Measurements from ENCODE around the gene SPPL3. TPM values are rescaled to one million over a fixed set of nuclear protein-coding genes. Genes with fewer than 3 reads are reported as not detected.

Gene SPPL3
- total and polyA plus RNA-seq, 2 donors from 2014 or later = 23.8 to 51.9 TPM

DNA sequence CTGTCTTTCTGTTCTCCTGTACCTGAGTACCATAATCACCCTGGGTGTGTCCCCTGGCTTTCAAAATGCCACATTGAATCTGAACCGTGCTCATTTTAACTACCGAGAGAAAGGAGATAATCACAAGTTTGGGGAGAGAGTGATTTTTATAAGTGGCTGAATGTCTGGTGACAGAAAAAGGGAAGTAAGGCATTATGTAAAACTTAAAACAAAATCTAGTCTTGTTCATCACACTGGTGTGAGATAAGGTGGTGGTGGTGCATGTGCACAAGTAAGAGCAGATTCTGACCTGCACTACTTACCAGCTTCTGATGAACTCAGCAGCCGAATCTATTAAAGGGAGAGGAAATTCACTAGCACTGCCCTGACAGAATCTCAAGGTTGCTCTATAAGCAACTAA, 56.3 kb downstream of the SPPL3 start:
- Histone ChIP-seq H3K27me3 (ENCODE audit: control insufficient read depth, insufficient read depth, low read length) (no peaks in the 10 kb centered on the region), H3K9me3 (ENCODE audit: control insufficient read depth in 2 of 3, insufficient read depth in 1 of 3, low read length in 3 of 3) (no peaks in the 10 kb centered on the region), H3K27ac (ENCODE audit: low read depth in 2 of 2, low read length in 2 of 2) (peak overlapping the region in 1 of 2 donors; percentile 27), H3K4me3 (ENCODE audit: low read length in 3 of 3) (no peak overlapping the region), H3K4me1 (ENCODE audit: control insufficient read depth in 2 of 3, insufficient read depth in 2 of 3, low read depth in 1 of 3, low read length in 3 of 3) (peaks cover 0 to 17% (median 11%) of the 10 kb centered on the region in 3 donors), H3K9ac (ENCODE audit: low read length in 3 of 3) (no peak overlapping the region), H3K36me3 (ENCODE audit: control insufficient read depth in 2 of 3, insufficient read depth in 3 of 3, low read length in 3 of 3) (no peaks in the 10 kb centered on the region)
- TF ChIP-seq, protein P1, sequence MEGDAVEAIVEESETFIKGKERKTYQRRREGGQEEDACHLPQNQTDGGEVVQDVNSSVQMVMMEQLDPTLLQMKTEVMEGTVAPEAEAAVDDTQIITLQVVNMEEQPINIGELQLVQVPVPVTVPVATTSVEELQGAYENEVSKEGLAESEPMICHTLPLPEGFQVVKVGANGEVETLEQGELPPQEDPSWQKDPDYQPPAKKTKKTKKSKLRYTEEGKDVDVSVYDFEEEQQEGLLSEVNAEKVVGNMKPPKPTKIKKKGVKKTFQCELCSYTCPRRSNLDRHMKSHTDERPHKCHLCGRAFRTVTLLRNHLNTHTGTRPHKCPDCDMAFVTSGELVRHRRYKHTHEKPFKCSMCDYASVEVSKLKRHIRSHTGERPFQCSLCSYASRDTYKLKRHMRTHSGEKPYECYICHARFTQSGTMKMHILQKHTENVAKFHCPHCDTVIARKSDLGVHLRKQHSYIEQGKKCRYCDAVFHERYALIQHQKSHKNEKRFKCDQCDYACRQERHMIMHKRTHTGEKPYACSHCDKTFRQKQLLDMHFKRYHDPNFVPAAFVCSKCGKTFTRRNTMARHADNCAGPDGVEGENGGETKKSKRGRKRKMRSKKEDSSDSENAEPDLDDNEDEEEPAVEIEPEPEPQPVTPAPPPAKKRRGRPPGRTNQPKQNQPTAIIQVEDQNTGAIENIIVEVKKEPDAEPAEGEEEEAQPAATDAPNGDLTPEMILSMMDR (IDR thresholded peaks at IDR 0.05; ENCODE audit: borderline replicate concordance, extremely low read depth, insufficient read depth) = no peak
- FAIRE-seq = no peak
- DNase-seq = no peak
- intact Hi-C loops (cut with DNase I) = no loop called here

GRCh38 chr12:120847392-120847791, 56.8 kb downstream of the SPPL3 start:
- Histone ChIP-seq H3K9me3 (ENCODE audit: control insufficient read depth in 2 of 3, insufficient read depth in 1 of 3, low read length in 3 of 3) (no peaks in the 10 kb centered on the region), H3K4me3 (ENCODE audit: low read length in 3 of 3) (no peak overlapping the region), H3K4me1 (ENCODE audit: control insufficient read depth in 2 of 3, insufficient read depth in 2 of 3, low read depth in 1 of 3, low read length in 3 of 3) (peaks cover 0 to 17% (median 11%) of the 10 kb centered on the region in 3 donors), H3K27me3 (ENCODE audit: control insufficient read depth, insufficient read depth, low read length) (no peaks in the 10 kb centered on the region), H3K27ac (ENCODE audit: low read depth in 2 of 2, low read length in 2 of 2) (no peak overlapping the region), H3K9ac (ENCODE audit: low read length in 3 of 3) (no peak overlapping the region), H3K36me3 (ENCODE audit: control insufficient read depth in 2 of 3, insufficient read depth in 3 of 3, low read length in 3 of 3) (no peaks in the 10 kb centered on the region)
- TF ChIP-seq, protein P1 (IDR thresholded peaks at IDR 0.05; ENCODE audit: borderline replicate concordance, extremely low read depth, insufficient read depth) = no peak
- intact Hi-C loops (cut with DNase I) = no loop called here
- FAIRE-seq (no peak), DNase-seq (no peak)

DNA sequence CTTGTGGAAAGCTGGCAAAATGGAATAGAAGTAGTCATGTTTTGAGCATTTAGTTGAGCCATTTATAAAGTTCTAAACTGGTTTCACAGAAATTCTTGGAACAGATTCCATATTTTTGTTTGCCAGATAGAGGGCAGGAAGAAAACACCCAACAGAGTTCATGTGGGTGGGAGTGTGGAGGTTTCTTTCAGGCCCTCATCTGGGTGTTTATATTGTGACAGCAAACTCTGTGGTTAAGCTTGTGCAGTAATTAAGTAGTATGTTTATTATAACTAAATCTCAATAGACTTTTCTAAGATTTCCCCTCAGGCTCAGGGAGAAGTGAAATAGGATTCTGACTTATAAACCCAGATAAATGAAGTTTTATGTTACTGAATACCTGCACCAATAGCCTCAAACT, 57.4 kb downstream of the SPPL3 start:
- H3K27me3 ChIP-seq (ENCODE audit: control insufficient read depth, insufficient read depth, low read length) = no peaks in the 10 kb centered on the region
- no peak overlapping the region for H3K9ac ChIP-seq (ENCODE audit: low read length in 3 of 3)
- DNase-seq (no peak), FAIRE-seq (no peak)
- intact Hi-C loops (cut with DNase I) = no loop called here
- H3K4me3 ChIP-seq (ENCODE audit: low read length in 3 of 3) = no peak overlapping the region
- no peaks in the 10 kb centered on the region for H3K36me3 ChIP-seq (ENCODE audit: control insufficient read depth in 2 of 3, insufficient read depth in 3 of 3, low read length in 3 of 3)
- TF ChIP-seq, protein P1 (IDR thresholded peaks at IDR 0.05; ENCODE audit: borderline replicate concordance, extremely low read depth, insufficient read depth) = no peak
- H3K27ac ChIP-seq (ENCODE audit: low read depth in 2 of 2, low read length in 2 of 2) = no peak overlapping the region
- peaks cover 0 to 14% (median 11%) of the 10 kb centered on the region in 3 donors for H3K4me1 ChIP-seq (ENCODE audit: control insufficient read depth in 2 of 3, insufficient read depth in 2 of 3, low read depth in 1 of 3, low read length in 3 of 3)
- no peaks in the 10 kb centered on the region for H3K9me3 ChIP-seq (ENCODE audit: control insufficient read depth in 2 of 3, insufficient read depth in 1 of 3, low read length in 3 of 3)

DNA sequence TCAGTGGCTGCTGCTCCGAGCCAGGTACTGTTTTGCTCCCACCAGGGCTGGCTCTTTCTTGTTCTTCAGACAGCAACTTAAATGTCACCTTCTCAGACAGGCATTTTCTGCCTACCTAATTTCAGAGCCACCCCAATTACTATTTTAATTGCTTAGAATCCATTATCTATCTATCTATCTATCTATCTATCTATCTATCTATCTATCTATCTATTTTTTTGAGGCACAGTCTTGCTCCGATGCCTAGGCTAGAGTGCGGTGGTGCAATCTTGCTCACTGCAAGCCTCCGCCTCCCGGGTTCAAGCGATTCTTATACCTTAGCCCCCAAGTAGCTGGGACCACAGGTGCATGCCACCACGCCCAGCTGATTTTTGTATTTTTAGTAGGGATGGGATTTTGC, 58.5 kb downstream of the SPPL3 start:
- Histone ChIP-seq H3K4me1 (ENCODE audit: control insufficient read depth in 2 of 3, insufficient read depth in 2 of 3, low read depth in 1 of 3, low read length in 3 of 3) (peaks cover 0 to 11% (median 11%) of the 10 kb centered on the region in 3 donors), H3K27ac (ENCODE audit: low read depth in 2 of 2, low read length in 2 of 2) (no peak overlapping the region), H3K9ac (ENCODE audit: low read length in 3 of 3) (no peak overlapping the region), H3K4me3 (ENCODE audit: low read length in 3 of 3) (no peak overlapping the region), H3K9me3 (ENCODE audit: control insufficient read depth in 2 of 3, insufficient read depth in 1 of 3, low read length in 3 of 3) (no peaks in the 10 kb centered on the region), H3K36me3 (ENCODE audit: control insufficient read depth in 2 of 3, insufficient read depth in 3 of 3, low read length in 3 of 3) (no peaks in the 10 kb centered on the region), H3K27me3 (ENCODE audit: control insufficient read depth, insufficient read depth, low read length) (no peaks in the 10 kb centered on the region)
- DNase-seq (no peak), FAIRE-seq (no peak)
- intact Hi-C loops (cut with DNase I) = no loop called here
- TF ChIP-seq, protein P1 (IDR thresholded peaks at IDR 0.05; ENCODE audit: borderline replicate concordance, extremely low read depth, insufficient read depth) = no peak

Measured in kidney (tissue), 14 donors.